Subcutaneous adipose tissue (tissue), 4 donors: ENCODE measurements around the gene AIFM3. TPM values are rescaled to one million over a fixed set of nuclear protein-coding genes. Genes with fewer than 3 reads are reported as not detected.

Source experiments
- CTCF ChIP-seq: fragments of 450-650 bp; IDR thresholded peaks from one replicate; pipeline ENCODE4 v1.5.1; 2016; ENCODE audit warnings: low read depth, mild to moderate bottlenecking, control low read depth, antibody characterized with exemption, moderate library complexity
- total RNA-seq, 4 donors: library from RNA; depleted of rRNA; stranded (reverse); fragments of >200 nt; gene quantifications; one replicate each; pipeline ENCODE4 v1.1.0, GENCODE V29; 2016

The AIFM3 gene
- total RNA-seq, 4 donors from 2014 or later = 1.3 to 5.7 (median 1.5) TPM

- no peak for TF ChIP-seq CTCF
Observed at GRCh38 chr22:20985720-20986119, 18.7 kb downstream of the AIFM3 start.

DNA sequence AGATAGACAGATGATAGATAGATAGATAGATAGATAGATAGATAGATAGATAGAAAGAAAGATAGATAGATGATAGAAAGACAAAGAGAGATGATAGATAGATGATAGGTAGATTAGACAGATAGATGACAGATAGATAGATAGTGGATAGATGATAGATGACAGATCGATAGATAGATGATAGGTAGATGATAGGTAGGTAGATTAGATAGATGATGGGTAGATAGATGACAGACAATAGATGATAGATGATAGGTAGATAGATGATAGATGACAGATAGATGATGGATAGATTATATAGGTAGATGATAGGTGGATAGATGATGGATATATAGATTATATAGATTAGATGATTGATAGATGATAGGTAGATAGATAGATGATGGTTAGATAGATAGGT lies 19.3 kb downstream of the AIFM3 start:
- no peak for TF ChIP-seq CTCF

- TF ChIP-seq CTCF = no peak
Observed at GRCh38 chr22:20987375-20987774, 20.3 kb downstream of the AIFM3 start.

DNA sequence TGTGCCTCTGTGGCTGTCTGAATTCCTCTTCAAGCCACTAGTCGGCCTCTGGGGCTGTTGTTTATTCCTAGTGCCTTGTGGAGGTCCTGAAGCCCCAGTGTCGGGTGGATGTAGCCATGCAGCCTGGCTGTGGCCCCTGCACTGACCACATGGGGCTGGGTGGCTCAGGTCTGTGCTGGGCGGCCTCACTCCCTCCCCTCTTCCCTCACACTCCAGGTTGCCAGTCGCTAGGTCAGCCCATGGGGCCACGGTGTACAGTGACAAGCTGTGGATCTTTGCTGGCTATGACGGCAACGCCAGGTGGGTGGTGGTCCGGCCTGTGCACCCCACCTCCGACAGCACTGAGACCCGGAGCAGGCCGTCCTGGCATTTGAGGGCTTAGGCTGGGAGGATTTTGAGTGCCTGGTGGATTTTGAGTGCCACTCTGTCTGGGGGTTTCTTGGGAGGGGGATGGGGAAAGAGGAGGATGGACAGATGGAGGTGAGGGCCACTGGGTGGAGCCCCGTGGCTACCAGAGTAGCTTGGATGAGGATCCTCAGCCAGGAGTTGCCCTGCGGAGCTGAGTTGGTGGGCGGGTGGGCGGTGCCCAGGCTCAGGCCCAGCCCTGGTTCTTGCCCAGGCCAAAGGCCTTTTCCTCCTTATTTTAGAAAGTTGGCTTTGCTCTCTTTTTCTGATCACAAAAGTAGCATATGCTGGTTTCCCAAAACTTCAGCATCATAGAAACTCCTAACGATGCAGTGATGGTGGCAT lies 21.7 kb downstream of the AIFM3 start:
- TF ChIP-seq CTCF = no peak

GRCh38 chr22:20989323-20990138 lies 22.5 kb downstream of the AIFM3 start:
- TF ChIP-seq CTCF = no peak

GRCh38 chr22:20990184-20991180 lies 23.4 kb downstream of the AIFM3 start:
- no peak for TF ChIP-seq CTCF
